HepG2 (cell line): ENCODE results near the gene PLXNB2. TPM values are rescaled to one million over a fixed set of nuclear protein-coding genes. Genes with fewer than 3 reads are reported as not detected.

Source experiments
- ETV6 ChIP-seq: sonication (generic); formaldehyde crosslinking; conservative IDR thresholded peaks from 2 replicates; pipeline ENCODE4 v1.4.0; 2020; ENCODE audit warnings: missing genetic modification reagents
- JUND ChIP-seq: sonication (generic); formaldehyde crosslinking; IDR thresholded peaks from 2 replicates; pipeline ENCODE4 v1.8.0; 2022; ENCODE audit warnings: mild to moderate bottlenecking, missing genetic modification reagents
- KDM2A ChIP-seq: sonication (generic); formaldehyde crosslinking; IDR thresholded peaks from 2 replicates; pipeline ENCODE4 v1.4.0; 2020; ENCODE audit warnings: low read depth, missing genetic modification reagents, borderline replicate concordance
- NR2F6 ChIP-seq, 2 experiments: IDR thresholded peaks; 2 replicates each; pipeline ENCODE4 v1.6.1; 2016; ENCODE audit warnings: antibody characterized with exemption in 1 of 2, mild to moderate bottlenecking in 1 of 2
- RERE ChIP-seq: IDR thresholded peaks from 2 replicates; pipeline ENCODE4 v1.6.1; 2016; ENCODE audit warnings: low read depth, missing genetic modification reagents, missing compliant biosample characterization
- SIN3A ChIP-seq: IDR thresholded peaks from 2 replicates; pipeline ENCODE4 v1.6.1; 2011; ENCODE audit warnings: low read depth, mild to moderate bottlenecking, control low read depth, low read length, borderline replicate concordance
- SIX4 ChIP-seq: sonication (generic); formaldehyde crosslinking; IDR thresholded peaks from 2 replicates; pipeline ENCODE4 v1.4.0; 2020; ENCODE audit warnings: missing genetic modification reagents
- ZBTB25 ChIP-seq: IDR thresholded peaks from 2 replicates; pipeline ENCODE4 v1.6.1; 2018; ENCODE audit warnings: missing genetic modification reagents
- ZBTB7B ChIP-seq: sonication (generic); formaldehyde crosslinking; IDR thresholded peaks from 2 replicates; pipeline ENCODE4 v1.4.0; 2020; ENCODE audit warnings: missing genetic modification reagents
- ZFX ChIP-seq: sonication (generic); formaldehyde crosslinking; IDR thresholded peaks from 2 replicates; pipeline ENCODE4 v1.4.0; 2020; ENCODE audit warnings: mild to moderate bottlenecking, low read depth, missing genetic modification reagents, moderate library complexity
- ZNF34 ChIP-seq: sonication (generic); formaldehyde crosslinking; IDR thresholded peaks from 2 replicates; pipeline ENCODE4 v1.4.0; 2020; ENCODE audit warnings: mild to moderate bottlenecking, missing genetic modification reagents, borderline replicate concordance
- ZNF407 ChIP-seq: sonication (generic); formaldehyde crosslinking; IDR thresholded peaks from one replicate; pipeline ENCODE4 v1.5.1; 2020; ENCODE audit warnings: mild to moderate bottlenecking, missing genetic modification reagents; ENCODE audit errors: not compliant biosample characterization
- ZNF546 ChIP-seq: sonication (generic); formaldehyde crosslinking; conservative IDR thresholded peaks from 2 replicates; pipeline ENCODE4 v1.8.1; 2023; ENCODE audit warnings: mild to moderate bottlenecking, missing genetic modification reagents
- polyA plus RNA-seq, 8 experiments: library from polyadenylated mRNA; depleted of rRNA in 3 of 8; stranded (reverse) in 7 of 8; unstranded in 1 of 8; fragments of >200 nt; fragmentation: Illumina TruSeq in 4 of 8; extraction: Trizol in 4 of 8; gene quantifications; 2 replicates each; pipeline versions ENCODE4 v1.2.1 to v1.2.3, GENCODE V29; 2011 to 2016; ENCODE audit warnings: low read depth in 4 of 8, missing spikeins in 1 of 8, mixed read lengths in 1 of 8; ENCODE audit not compliant: insufficient read depth in 1 of 8
- total RNA-seq, 5 experiments: library from RNA; depleted of rRNA; stranded (reverse); fragments of >200 nt; fragmentation: Illumina TruSeq; extraction: Trizol; gene quantifications; 2 replicates each; pipeline ENCODE4 v1.2.3, GENCODE V29; 2016; ENCODE audit warnings: low read depth in 1 of 5

Gene PLXNB2
- total and polyA plus RNA-seq, 2 of the 13 experiments (the other 11 are each of a cell fraction or from before 2014, with no cell fraction given): 32.6 to 68.9 TPM

- TF ChIP-seq ZNF407: peak; percentile 10
- no peak for TF ChIP-seq ZNF34 (CRISPR knock-in tag)
- TF ChIP-seq RERE (CRISPR knock-in tag): no peak
- no peak; the same call in 1 of the 2 replicates for TF ChIP-seq NR2F6 (IDR thresholded peaks at IDR 0.05)
- TF ChIP-seq NR2F6 (CRISPR knock-in tag; IDR thresholded peaks at IDR 0.05): peak; percentile 88
- TF ChIP-seq ZBTB7B (CRISPR knock-in tag): peak; percentile 44; the same call in 1 of the 2 replicates
- no peak for TF ChIP-seq ETV6 (CRISPR knock-in tag)
- no peak for TF ChIP-seq SIN3A
- TF ChIP-seq KDM2A (CRISPR knock-in tag): 0 out of 2 replicates have a peak, but pooled peaks have one; percentile 21
- no peak for TF ChIP-seq ZBTB25 (CRISPR knock-in tag)
- TF ChIP-seq ZFX (CRISPR knock-in tag): peak; percentile 59
- no peak for TF ChIP-seq SIX4
- no peak for TF ChIP-seq JUND (CRISPR knock-in tag)
- TF ChIP-seq ZNF546 (CRISPR knock-in tag): 0 out of 2 replicates have a peak, but pooled peaks have one; percentile 30
Observed at GRCh38 chr22:50314455-50315288, 7.2 kb upstream of the PLXNB2 start (continued).
